CD4-positive, alpha-beta T cell treated with Interleukin-10 for 1 hour (primary cell): ENCODE results near the gene ADARB1.
"Not testable (repeated sequence)": the region's sequence is repeated elsewhere in the genome, so short reads cannot be mapped to it uniquely, and the experiment has no call there.

Experiments
- DNase-seq: peaks from one replicate; pipeline ENCODE4 v3.0.0-alpha.2; 2020

Gene ADARB1

DNA sequence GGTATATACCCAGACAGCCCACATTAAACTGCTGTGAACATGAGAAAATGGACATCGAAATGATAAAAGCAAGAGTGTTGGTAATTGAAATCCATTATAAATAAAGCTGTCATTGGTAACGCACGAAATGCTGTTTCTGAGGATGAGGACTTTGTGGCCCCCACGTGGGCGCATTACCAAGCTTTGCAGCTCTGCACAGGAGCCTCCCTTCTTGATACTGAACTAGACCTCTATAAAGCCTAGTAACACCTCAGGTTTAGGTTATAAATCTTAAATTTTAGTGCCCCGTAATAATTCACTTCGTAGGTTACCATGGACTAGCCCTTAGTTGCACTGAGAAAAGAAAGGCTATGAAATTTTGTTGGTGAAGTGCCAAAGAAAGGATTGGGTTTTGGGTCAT, 45.4 kb downstream of the ADARB1 start:
- DNase-seq, result no peak

DNA sequence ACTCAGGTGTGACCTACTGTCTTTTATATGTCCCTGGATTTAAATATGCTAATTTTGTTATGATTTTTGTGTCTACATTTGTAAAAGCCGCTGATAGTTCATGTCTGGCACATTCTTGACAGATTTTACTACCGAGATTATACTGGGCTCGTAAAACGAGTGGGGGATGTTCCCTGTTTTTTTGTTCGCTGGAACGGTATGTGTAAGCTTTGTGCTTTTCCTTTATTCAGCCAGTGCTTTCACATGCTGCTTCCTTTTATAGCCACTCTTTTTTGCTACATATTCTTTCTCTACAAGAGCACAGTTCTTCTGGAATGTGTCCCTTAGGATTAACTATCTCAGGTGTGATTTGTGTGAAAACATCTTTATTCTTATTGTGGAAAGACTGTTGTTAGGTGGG, 46.6 kb downstream of the ADARB1 start:
- no peak for DNase-seq

DNA sequence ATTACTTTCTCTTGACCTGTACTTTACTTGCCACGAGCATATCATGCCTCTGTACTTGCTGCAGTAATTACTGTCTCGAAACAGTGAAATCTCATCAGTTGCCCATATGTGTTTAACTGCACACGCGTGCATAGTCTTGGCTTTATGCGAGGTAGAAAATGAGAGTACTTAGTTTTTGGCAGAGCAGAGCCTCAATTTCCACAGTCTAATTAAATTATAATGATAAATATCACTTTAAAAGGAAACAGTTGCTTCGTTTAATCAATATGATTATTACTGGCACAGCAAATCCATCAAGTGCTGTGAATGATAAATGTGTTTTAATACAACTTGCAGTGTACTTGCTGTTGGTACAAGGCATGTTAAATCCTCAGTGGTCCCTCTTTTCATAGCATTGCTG, 47.6 kb downstream of the ADARB1 start:
- no peak for DNase-seq

DNA sequence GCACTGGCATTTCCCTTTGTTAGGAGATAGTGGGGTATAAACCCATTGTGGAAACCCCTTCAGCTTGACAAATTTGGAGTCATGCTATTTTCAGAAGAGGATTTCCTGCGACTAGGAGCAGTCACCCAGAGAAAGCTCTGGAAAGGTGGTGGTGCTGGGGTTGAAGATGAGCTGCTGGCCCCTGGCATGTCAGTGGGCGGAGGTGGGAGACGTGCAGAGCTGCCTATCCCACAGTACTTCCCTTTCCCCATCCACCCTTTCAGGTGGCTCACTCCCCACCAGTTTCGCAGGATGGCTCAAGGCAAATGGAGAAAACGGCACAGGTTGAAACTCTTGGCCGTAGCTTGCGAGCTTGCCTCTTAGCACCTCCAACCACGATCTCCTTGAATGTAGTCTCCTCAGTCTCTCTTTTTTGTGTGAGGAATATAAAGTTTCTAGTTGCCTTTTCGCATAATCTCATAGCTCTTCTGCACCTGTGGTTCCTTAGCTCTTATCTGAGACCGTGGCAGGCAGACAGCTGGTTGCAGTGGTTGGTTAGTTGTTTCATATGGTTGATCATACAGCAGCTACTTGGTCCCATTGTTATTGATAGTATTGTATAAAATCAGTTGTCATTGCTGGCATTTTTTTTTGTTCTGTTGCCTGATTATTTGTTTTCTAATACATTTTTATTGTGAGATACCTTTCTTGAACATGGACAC, 48.2 kb downstream of the ADARB1 start:
- no peak for DNase-seq

GRCh38 chr21:45123440-45123839, 49.1 kb downstream of the ADARB1 start:
- no peak for DNase-seq

DNA sequence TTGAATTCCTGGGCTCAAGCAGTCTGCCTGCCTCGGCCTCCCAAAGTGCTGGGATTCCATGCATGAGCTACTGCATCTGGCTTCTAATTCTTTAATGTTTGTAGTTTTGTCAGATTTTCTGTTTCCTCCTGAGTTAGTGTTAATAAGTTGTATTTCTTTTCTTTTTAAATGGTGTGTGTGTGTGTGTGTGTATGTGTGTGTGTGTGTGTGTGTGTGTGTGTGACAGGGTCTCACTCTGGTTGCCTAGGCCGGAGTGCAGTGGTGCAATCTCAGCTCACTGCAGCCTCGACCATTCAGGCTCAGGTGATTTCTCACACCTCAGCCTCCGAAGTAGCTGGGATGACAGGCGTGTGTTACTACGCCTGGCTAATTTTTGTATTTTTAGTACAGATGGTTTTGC, 50.2 kb downstream of the ADARB1 start:
- no peak for DNase-seq

DNA sequence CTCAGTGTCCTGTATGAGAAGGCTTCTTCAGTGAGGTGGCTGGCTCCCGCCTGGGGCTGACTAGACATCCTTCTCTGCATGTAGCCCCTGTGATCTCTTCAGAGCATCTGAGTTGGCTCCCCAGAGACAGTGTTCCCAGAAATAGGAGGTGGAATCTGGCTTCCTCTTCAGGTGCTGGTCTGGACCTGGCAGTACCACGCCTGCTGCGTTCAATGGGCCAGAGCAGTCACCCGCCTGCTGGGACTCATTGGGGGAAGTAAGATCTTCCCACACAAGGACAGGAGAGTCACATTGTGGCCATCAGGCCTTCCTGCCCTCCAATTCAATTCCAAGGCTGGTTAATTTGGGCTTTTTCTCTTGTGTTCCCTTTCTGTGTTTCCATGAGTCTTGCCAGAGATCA, 51.0 kb downstream of the ADARB1 start:
- DNase-seq, result no peak

- no peak for DNase-seq
Observed at GRCh38 chr21:45126204-45126626, 51.8 kb downstream of the ADARB1 start.

DNA sequence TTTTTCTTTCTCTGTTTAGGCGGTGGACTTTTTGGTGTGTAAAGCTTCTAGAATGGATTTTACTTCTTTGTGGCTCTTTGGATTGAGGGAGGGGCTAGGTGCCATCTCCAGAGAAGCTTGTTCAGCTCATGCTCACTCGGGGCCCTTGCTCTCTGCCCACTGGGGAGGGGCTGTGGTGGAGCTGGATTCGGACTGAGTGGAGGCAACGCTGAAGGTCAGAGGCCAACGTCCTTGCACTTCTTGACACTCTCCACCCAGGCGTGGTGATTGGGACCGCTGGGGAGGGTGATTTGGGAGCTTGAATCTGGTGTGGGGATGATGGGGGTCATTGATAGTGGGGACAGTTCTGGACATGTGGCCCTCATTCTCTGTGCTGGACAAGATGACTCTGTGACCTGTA, 52.6 kb downstream of the ADARB1 start:
- no peak for DNase-seq

- no peak for DNase-seq
Observed at GRCh38 chr21:45127937-45128336, 53.6 kb downstream of the ADARB1 start.

DNA sequence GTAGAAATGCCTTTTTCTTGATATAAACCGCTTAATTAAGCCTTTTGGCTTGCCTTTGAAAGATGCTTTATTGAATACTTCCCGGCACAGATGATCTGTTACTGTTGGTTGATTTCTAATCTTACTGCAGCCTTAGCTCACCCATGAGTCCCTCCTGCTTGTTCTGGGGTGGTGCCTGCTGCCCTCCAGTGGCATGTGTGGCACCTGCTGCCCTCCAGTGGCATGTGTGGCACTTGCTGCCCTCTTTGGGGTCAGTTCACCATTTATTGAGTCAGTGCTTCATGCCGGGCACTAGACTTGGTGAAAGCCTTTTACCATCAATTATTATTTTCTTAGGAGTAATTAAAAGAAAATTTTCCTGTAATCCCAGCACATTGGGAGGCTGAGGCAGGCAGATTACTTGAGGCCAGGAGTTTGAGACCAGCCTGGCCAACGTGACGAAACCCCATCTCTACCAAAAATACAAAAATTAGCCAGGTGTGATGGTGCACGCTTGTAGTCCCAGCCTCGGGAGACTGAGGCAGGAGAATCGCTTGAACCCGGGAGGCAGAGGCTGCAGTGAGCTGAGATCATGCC, 54.3 kb downstream of the ADARB1 start:
- DNase-seq, result peak; percentile 83

DNA sequence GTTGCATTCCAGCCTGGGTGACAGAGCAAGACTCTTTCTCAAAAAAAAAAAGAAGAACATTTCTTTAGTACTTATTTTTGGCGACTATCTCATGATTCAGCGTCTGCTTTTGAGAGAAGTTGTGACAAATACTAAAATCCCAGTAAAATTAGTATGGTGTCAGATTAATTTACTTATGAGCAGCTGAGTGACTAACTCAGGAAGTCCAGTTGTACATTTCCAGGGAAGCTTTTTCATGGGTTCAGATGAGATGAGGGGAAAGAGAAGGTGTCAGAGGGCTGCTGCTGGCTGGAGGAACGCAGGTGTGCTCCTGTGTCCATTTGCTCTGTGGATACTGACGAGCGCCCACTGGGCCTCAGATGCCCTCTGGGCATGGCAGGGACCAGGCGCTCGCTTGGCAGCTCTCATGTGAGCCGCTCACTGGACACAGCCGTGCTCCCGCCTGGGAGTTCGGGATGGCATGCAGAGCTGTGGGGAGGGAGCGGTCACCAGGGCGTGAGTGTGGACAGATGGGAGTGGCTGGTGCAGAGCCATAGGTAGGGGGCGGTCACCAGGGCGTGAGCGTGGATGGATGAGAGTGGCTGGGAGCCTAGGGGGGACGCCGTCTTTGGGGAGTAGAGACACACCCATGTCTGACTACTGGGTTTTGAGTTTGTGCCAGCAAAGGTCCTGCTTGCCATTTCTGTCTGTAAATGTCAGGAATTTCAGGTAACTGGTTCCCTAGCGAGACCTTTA, 55.0 kb downstream of the ADARB1 start:
- DNase-seq, result no peak

- DNase-seq, result no peak
Observed at GRCh38 chr21:45130324-45130774, 56.0 kb downstream of the ADARB1 start.

DNA sequence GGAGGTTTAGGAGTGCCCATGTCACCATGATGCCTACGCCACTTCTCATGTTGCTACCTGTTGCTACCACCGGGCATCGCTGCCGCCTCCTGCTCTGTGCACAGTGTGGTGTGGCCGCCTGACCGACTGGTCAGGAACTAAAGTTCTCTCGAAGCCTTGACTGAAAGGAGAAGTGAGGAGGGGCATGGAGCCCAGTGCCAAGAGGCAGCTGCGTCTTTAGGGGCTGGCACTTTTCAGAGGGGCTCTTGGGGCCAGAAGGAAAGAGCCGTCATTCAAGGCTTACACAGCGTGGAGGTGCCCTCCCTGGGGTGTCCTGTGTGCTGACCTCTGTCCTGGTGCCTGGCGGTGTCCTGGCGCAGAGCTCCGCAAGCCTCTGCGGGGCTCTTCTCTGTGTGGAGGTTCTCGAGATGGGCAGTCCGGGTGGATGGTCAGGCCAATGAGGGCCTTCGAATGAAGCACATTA, 57.2 kb downstream of the ADARB1 start:
- DNase-seq, result no peak

DNA sequence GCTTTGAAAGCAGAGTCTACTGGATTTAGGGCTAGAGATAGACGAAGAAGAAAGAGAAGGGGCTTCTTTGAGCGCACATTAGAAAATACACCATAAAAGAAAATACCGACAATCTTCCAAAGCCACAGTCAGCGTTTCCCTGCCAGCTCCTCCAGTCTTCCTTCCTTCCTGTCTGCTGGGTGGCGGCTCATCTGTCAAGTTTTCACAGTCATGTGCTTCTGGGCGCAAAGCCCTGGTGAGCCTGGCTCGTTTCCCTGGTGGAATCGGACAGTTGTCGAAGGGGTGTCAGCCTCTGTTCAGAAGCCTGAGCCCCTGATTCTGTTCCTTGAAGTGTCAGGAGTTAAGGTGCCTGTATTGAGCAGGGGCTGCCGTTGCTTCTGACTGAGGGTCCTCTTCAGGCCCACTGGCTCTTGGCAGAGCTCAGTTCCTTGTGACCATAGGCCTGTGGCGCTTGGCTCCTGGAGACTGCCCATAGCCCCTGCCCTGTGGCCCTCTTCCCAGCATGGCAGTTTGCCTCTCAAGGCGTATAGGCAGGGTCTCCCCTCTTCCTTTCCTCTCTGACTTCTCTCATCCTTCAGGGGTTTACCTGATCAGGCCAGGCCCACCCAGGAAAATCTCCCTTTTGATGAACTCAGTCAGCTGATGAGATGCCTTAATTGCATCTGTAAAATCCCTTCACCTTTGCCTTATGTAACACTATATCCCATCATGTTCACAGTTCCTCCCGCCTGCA, 58.6 kb downstream of the ADARB1 start:
- no peak for DNase-seq

GRCh38 chr21:45133574-45134278, 59.3 kb downstream of the ADARB1 start:
- DNase-seq, result not testable (repeated sequence)

DNA sequence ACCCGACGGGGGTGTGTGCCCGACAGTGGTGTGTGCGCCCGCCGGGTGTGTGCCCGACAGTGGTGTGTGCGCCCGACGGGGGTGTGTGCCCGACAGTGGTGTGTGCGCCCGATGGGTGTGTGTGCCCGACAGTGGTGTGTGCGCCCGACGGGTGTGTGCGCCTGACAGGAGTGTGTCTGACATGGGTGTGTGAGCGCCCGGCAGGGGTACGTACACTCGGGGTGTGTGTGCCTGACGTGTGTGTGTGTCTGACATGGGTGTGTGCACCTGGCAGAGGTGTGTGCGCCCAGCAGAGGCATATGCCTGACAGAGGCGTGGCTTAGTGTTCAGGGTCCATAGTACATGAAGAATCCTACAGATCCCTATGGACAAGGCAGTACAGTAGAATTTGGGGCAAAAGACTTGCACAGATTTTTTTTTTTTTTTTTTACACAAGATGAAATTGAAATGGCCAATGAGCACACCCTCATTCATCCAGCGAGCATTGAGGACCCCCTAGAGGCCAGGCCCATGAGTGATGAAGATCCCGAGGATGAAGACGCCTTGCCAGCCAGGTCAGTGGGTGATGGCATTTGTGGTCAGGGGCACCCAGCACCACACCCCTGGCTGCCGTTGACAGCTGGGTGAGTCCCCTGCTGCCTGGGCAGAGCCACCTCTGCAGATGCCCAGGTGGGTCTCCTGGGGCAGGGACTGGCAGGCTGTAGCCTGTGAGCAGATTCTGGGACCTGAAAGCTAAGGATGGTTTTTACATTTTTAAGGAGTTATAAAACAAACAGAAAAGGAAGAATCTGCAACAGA, 60.1 kb downstream of the ADARB1 start:
- DNase-seq, result no peak

DNA sequence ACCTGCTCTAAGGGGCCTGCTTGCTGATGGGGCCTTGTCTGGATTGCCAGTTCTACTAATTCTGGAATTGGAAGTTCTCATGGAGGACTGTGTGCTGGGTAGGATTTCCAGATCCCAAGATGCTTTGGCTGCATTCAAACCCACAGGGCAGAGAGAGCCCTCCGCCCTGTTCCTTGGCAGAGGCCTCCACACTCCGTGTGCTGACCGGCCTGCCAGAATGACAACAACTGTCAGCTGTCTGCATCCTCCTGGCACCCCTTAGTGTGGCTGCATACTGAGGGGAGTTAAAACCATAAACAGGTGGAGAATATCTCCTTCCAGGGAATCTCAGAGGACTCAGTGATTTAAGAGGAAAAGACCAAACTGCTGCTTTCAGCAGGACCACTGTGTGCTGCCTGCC, 60.7 kb downstream of the ADARB1 start:
- DNase-seq, result no peak

DNA sequence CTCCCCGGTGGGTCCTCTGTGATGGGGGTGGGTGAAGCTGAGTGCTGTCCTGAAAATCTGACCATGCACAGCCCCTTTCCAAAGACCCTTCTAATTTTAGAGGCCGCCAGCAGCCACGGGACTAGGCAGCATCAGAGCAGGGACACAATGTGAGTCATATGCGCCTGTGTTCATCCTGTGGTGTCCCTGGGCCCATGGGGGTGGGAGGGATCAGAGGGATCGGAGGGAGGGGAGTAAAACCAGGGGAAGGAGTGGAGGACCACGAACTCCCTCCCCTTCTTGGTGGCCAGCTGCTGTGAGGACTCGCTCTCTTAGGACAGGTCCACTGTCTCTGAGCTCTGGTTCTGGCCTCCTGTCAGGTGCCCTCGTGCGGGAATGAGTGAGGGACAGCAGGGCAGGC, 61.5 kb downstream of the ADARB1 start:
- no peak for DNase-seq

DNA sequence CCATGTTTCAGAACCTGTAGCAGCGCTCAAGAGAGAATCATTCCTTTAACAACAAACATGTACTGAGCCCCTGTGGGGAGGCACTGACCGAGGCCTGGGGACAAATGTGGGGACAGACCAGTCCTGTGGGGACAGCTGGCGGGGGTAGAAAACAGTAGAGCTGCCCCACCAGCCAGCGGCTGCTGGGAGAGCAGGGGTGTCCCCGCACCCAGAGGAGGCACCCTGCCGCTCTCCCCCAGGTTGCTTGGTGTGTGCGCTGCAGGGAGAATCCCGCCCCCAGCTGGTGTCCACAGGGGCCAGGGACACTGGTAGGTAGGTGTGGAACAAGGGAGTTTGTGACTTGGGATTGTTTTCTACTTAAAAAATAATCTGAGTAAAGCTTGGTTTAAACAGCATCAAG, 62.1 kb downstream of the ADARB1 start:
- DNase-seq, result no peak

DNA sequence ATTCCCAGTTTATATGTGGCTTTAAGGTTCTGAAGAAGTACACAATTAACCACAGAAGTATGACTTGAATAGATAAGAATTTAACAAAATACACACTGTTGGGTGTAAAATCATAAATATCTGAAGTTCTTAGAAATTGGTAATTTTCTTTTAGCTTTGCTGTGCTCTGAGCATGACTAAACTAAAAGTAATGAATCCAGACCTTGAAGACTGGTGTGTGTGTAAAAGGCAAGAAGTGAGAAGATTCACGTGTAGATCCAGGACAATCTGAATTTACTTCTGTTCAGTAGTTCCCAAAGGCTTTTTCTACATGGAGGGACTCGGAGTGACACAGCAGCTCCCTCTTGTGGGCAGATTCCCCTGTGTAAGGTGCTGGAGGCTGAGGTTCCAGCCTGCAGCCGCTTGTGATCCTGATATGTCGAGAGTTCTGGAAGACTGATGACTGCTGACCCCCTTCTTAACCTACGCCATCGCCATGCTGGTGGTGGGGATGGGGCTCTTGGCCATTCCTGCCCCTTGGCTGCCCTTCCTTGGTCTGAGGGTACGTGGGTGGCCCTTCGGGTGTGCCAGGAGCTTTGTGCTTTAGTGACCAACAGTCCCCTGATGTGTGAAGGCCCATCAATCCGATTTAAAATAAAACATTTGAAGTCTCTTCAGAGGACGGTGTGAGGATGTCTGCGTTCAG, 62.7 kb downstream of the ADARB1 start:
- DNase-seq, result peak; percentile 66
